Activated T-helper 1 cell treated with anti-CD3 and anti-CD28 coated beads, Interleukin-12 subunit alpha, Interleukin-12 subunit beta, Interleukin-2, Interleukin-4 antibody, amounts not matched to agents 30 ng/mL and 10 ng/mL and 1 ng/mL, durations not matched to agents 14 hours and 24 hours and 36 hours (primary cell): ENCODE data around the gene PLPPR3. TPM values are rescaled to one million over a fixed set of nuclear protein-coding genes. Genes with fewer than 3 reads are reported as not detected.

ENCODE experiments used
- DNase-seq: peaks from one replicate; pipeline ENCODE4 v3.0.0; 2021; ENCODE audit warnings: low spot score
- H3K27ac Mint-ChIP-seq: one replicate; pipeline ENCODE4 v1.8.0; 2021; ENCODE audit warnings: mild to moderate bottlenecking, mixed read lengths
- H3K27me3 Mint-ChIP-seq: one replicate; pipeline ENCODE4 v1.8.0; 2022; ENCODE audit warnings: mild to moderate bottlenecking, moderate library complexity, mixed read lengths; ENCODE audit not compliant: insufficient read depth
- H3K36me3 Mint-ChIP-seq: one replicate; pipeline ENCODE4 v1.8.0; 2021; ENCODE audit warnings: low read depth, mixed read lengths
- H3K4me1 Mint-ChIP-seq: one replicate; pipeline ENCODE4 v1.8.0; 2021; ENCODE audit warnings: low read depth, mixed read lengths
- H3K4me3 Mint-ChIP-seq: one replicate; pipeline ENCODE4 v1.8.0; 2021; ENCODE audit warnings: mild to moderate bottlenecking, moderate library complexity, mixed read lengths
- H3K9me3 Mint-ChIP-seq: one replicate; pipeline ENCODE4 v1.8.0; 2021; ENCODE audit warnings: mixed read lengths
- intact Hi-C: fragments of 100-400 bp; cut with micrococcal nuclease; formaldehyde crosslinking; loops from one replicate; pipeline ENCODE4 v1.15.1; 2024
- total RNA-seq: library from RNA; stranded (reverse); gene quantifications from 2 replicates; pipeline ENCODE4 v1.2.3, GENCODE V29; 2022

Gene PLPPR3
- not detected in 2 replicates for total RNA-seq

- H3K27ac Mint-ChIP-seq, result no peak within 1 kb of the TSS
- no peak for DNase-seq
- H3K27me3 Mint-ChIP-seq, result peaks cover 25% of the 10 kb centered on the region
- intact Hi-C loops, result no loop called here
- no peaks in the 10 kb centered on the region for H3K9me3 Mint-ChIP-seq
- H3K4me1 Mint-ChIP-seq, result no peaks in the 10 kb centered on the region
- peaks cover under 1% of the 10 kb centered on the region for H3K36me3 Mint-ChIP-seq
- no peak within 1 kb of the TSS for H3K4me3 Mint-ChIP-seq
Observed at GRCh38 chr19:821825-822503, at the start of gene PLPPR3. Gene PLPPR3, minus strand, starts transcription at chr19:821955. Its CDS starts 396 bp downstream, at chr19:821559.

GRCh38 chr19:870963-871401 is 49.2 kb upstream of the PLPPR3 start:
- Mint-ChIP-seq H3K4me3 (no peak overlapping the region), H3K27ac (no peak overlapping the region), H3K36me3 (peaks cover 10% of the 10 kb centered on the region), H3K27me3 (no peaks in the 10 kb centered on the region), H3K4me1 (no peaks in the 10 kb centered on the region), H3K9me3 (no peaks in the 10 kb centered on the region)
- intact Hi-C loops, result no loop called here
- no peak for DNase-seq

- Mint-ChIP-seq H3K9me3 (no peaks in the 10 kb centered on the region), H3K4me3 (no peak overlapping the region), H3K27me3 (no peaks in the 10 kb centered on the region)
Observed at GRCh38 chr19:870314-870713, 48.6 kb upstream of the PLPPR3 start.

GRCh38 chr19:869245-870177 is 47.8 kb upstream of the PLPPR3 start:
- H3K4me3 Mint-ChIP-seq, result no peak overlapping the region
- H3K27me3 Mint-ChIP-seq, result no peaks in the 10 kb centered on the region
- H3K36me3 Mint-ChIP-seq, result peaks cover 10% of the 10 kb centered on the region
- no peak overlapping the region for H3K27ac Mint-ChIP-seq
- DNase-seq, result no peak
- no peaks in the 10 kb centered on the region for H3K4me1 Mint-ChIP-seq
- intact Hi-C loops, result no loop called here
- H3K9me3 Mint-ChIP-seq, result no peaks in the 10 kb centered on the region

More at GRCh38 chr19:870314-870713, 48.6 kb upstream of the PLPPR3 start:
- Mint-ChIP-seq H3K36me3 (peaks cover 10% of the 10 kb centered on the region), H3K4me1 (no peaks in the 10 kb centered on the region), H3K27ac (peak overlapping the region; percentile 8)
- no peak for DNase-seq
- intact Hi-C loops, result no loop called here

- no peak for DNase-seq
- no peak overlapping the region for H3K27ac Mint-ChIP-seq
- H3K27me3 Mint-ChIP-seq, result no peaks in the 10 kb centered on the region
- peaks cover 2% of the 10 kb centered on the region for H3K4me1 Mint-ChIP-seq
- H3K36me3 Mint-ChIP-seq, result peaks cover 10% of the 10 kb centered on the region
- H3K4me3 Mint-ChIP-seq, result no peak overlapping the region
- intact Hi-C loops, result no loop called here
- no peaks in the 10 kb centered on the region for H3K9me3 Mint-ChIP-seq
Observed at GRCh38 chr19:868458-869244, 46.9 kb upstream of the PLPPR3 start.

- Mint-ChIP-seq H3K27ac (no peak overlapping the region), H3K4me3 (no peak overlapping the region), H3K27me3 (no peaks in the 10 kb centered on the region), H3K9me3 (no peaks in the 10 kb centered on the region), H3K36me3 (peaks cover 10% of the 10 kb centered on the region), H3K4me1 (peaks cover 7% of the 10 kb centered on the region)
- intact Hi-C loops, result no loop called here
- no peak for DNase-seq
Observed at GRCh38 chr19:867855-868457, 46.2 kb upstream of the PLPPR3 start.

- Mint-ChIP-seq H3K36me3 (peaks cover 10% of the 10 kb centered on the region), H3K4me3 (no peak overlapping the region), H3K4me1 (peaks cover 7% of the 10 kb centered on the region), H3K27ac (no peak overlapping the region), H3K27me3 (no peaks in the 10 kb centered on the region), H3K9me3 (no peaks in the 10 kb centered on the region)
- no peak for DNase-seq
- intact Hi-C loops, result no loop called here
Observed at GRCh38 chr19:867301-867793, 45.6 kb upstream of the PLPPR3 start.

- DNase-seq, result no peak
- Mint-ChIP-seq H3K27ac (no peak overlapping the region), H3K36me3 (peaks cover 10% of the 10 kb centered on the region), H3K4me3 (no peak overlapping the region), H3K4me1 (peaks cover 7% of the 10 kb centered on the region), H3K9me3 (no peaks in the 10 kb centered on the region), H3K27me3 (peaks cover 2% of the 10 kb centered on the region)
- intact Hi-C loops, result no loop called here
Observed at GRCh38 chr19:866769-867300, 45.1 kb upstream of the PLPPR3 start.

- Mint-ChIP-seq H3K27ac (peak overlapping the region; percentile 55), H3K9me3 (no peaks in the 10 kb centered on the region), H3K36me3 (peaks cover 4% of the 10 kb centered on the region)
Observed at GRCh38 chr19:863315-863620, 41.5 kb upstream of the PLPPR3 start.

GRCh38 chr19:862581-863314 is 41.0 kb upstream of the PLPPR3 start:
- H3K9me3 Mint-ChIP-seq, result no peaks in the 10 kb centered on the region
- DNase-seq, result peak; percentile 75
- H3K4me3 Mint-ChIP-seq, result peak overlapping the region; percentile 54
- intact Hi-C loops, result loop anchor here (1.0 to 5.0 kb wide), 12 partner anchors 10 to 380 kb away; partner anchors contain the start of genes ATP5F1D, GRIN3B, MED16 and PTBP1
- H3K27me3 Mint-ChIP-seq, result peaks cover 13% of the 10 kb centered on the region
- peak overlapping the region; percentile 75 for H3K27ac Mint-ChIP-seq
- H3K4me1 Mint-ChIP-seq, result peaks cover 7% of the 10 kb centered on the region
- peaks cover 4% of the 10 kb centered on the region for H3K36me3 Mint-ChIP-seq

More at GRCh38 chr19:863315-863620, 41.5 kb upstream of the PLPPR3 start:
- intact Hi-C loops, result loop anchor here (2.0 to 5.0 kb wide), 7 partner anchors 46 to 379 kb away; partner anchors contain the start of genes ATP5F1D, GRIN3B, PTBP1 and RNF126
- peaks cover 12% of the 10 kb centered on the region for H3K27me3 Mint-ChIP-seq
- DNase-seq, result no peak
- H3K4me3 Mint-ChIP-seq, result peak overlapping the region; percentile 56
- peaks cover 7% of the 10 kb centered on the region for H3K4me1 Mint-ChIP-seq

- Mint-ChIP-seq H3K4me1 (peaks cover 7% of the 10 kb centered on the region), H3K36me3 (no peaks in the 10 kb centered on the region), H3K9me3 (no peaks in the 10 kb centered on the region), H3K4me3 (peak overlapping the region; percentile 54), H3K27me3 (peaks cover 13% of the 10 kb centered on the region), H3K27ac (no peak overlapping the region)
- intact Hi-C loops, result loop anchor here (1.0 to 5.0 kb wide), 12 partner anchors 10 to 380 kb away; partner anchors contain the start of genes ATP5F1D, GRIN3B, MED16 and PTBP1
- peak; percentile 45 for DNase-seq
Observed at GRCh38 chr19:861756-862580, 40.2 kb upstream of the PLPPR3 start.
